ENCODE measurements around the gene KIF21B.

KIF21B gene

DNA sequence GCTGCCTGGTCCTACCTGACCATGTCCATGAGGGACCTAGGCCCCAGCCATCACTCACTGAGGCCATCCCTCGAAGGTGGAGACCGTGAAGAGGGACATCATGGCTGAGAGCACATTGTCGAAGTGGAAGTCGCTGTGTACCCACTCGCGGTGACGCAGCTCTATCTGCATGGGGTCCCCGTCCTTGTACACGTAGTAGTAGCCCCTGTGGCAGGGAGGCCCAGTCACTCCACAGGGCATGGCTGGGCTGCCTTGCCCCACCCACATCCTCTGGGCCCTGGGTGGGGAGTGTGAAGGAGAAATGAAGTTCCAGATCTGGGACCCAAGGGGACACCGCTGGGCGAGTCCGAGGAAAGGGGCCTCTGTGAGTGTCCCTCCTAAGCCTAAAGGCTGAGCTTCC is 38.4 kb upstream of the KIF21B start:
- DNase-seq: no peak
- TF ChIP-seq, protein P1, sequence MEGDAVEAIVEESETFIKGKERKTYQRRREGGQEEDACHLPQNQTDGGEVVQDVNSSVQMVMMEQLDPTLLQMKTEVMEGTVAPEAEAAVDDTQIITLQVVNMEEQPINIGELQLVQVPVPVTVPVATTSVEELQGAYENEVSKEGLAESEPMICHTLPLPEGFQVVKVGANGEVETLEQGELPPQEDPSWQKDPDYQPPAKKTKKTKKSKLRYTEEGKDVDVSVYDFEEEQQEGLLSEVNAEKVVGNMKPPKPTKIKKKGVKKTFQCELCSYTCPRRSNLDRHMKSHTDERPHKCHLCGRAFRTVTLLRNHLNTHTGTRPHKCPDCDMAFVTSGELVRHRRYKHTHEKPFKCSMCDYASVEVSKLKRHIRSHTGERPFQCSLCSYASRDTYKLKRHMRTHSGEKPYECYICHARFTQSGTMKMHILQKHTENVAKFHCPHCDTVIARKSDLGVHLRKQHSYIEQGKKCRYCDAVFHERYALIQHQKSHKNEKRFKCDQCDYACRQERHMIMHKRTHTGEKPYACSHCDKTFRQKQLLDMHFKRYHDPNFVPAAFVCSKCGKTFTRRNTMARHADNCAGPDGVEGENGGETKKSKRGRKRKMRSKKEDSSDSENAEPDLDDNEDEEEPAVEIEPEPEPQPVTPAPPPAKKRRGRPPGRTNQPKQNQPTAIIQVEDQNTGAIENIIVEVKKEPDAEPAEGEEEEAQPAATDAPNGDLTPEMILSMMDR (IDR thresholded peaks at IDR 0.05; ENCODE audit: low read depth, low read length, missing control alignments): no peak
- Histone ChIP-seq H3K27me3 (replicated peaks) (peaks cover 6% of the 10 kb centered on the region), H3K27ac (no peak overlapping the region), H3K4me3 (ENCODE audit: low read depth, low read length) (no peak overlapping the region), H3K36me3 (replicated peaks) (no peaks in the 10 kb centered on the region)
- in situ Hi-C loops (cut with HindIII; ENCODE audit: low pct_ligation_motif_present, low sequenced_read_pairs): no loop called here

DNA sequence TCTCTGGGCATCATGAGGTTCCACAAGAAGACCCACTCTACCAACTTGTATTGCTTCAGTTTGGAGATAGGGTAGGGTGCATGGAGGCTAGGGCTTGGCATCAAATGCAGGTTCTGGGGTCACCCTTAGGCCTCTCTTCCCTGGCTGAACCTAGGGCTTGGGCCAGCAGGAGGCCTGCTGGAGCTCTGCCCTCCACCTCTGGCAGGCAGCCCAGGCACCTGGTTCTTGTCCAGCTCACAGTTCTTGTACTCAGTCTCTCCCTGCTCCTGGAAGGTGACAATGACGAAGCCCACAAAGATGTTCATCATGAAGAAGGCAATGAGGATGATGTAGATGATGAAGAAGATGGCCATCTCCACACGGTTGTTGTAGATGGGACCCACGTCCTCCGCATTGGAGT is 37.5 kb upstream of the KIF21B start:
- DNase-seq: no peak
- H3K27me3 ChIP-seq (replicated peaks): peaks cover 6% of the 10 kb centered on the region
- H3K27ac ChIP-seq: no peak overlapping the region
- TF ChIP-seq, protein P1 (IDR thresholded peaks at IDR 0.05; ENCODE audit: low read depth, low read length, missing control alignments): no peak
- no peak overlapping the region for H3K4me3 ChIP-seq (ENCODE audit: low read depth, low read length)
- in situ Hi-C loops (cut with HindIII; ENCODE audit: low pct_ligation_motif_present, low sequenced_read_pairs): no loop called here
- H3K36me3 ChIP-seq (replicated peaks): no peaks in the 10 kb centered on the region

DNA sequence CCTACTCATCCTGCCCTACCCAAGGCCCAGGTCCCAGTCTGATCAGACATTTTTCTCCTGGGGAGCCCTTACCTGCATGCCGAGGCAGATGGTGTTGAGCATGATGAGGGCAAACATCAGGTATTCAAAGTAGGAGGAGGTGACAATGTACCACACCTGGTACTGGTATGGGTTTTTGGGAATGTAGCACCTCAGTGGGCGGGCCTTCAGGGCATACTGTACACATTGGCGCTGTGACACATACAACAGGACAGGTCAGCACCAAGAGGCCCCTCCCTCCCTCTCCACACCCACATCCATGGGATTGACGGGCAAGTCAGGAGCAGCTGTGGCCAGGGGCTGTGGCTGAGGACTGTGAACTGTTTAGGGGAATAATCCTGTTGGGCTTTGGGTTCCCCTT is 37.1 kb upstream of the KIF21B start:
- Histone ChIP-seq H3K27me3 (replicated peaks) (peaks cover 6% of the 10 kb centered on the region), H3K4me3 (ENCODE audit: low read depth, low read length) (no peak overlapping the region), H3K36me3 (replicated peaks) (no peaks in the 10 kb centered on the region), H3K27ac (no peak overlapping the region)
- in situ Hi-C loops (cut with HindIII; ENCODE audit: low pct_ligation_motif_present, low sequenced_read_pairs): no loop called here
- no peak for DNase-seq
- TF ChIP-seq, protein P1 (IDR thresholded peaks at IDR 0.05; ENCODE audit: low read depth, low read length, missing control alignments): no peak

DNA sequence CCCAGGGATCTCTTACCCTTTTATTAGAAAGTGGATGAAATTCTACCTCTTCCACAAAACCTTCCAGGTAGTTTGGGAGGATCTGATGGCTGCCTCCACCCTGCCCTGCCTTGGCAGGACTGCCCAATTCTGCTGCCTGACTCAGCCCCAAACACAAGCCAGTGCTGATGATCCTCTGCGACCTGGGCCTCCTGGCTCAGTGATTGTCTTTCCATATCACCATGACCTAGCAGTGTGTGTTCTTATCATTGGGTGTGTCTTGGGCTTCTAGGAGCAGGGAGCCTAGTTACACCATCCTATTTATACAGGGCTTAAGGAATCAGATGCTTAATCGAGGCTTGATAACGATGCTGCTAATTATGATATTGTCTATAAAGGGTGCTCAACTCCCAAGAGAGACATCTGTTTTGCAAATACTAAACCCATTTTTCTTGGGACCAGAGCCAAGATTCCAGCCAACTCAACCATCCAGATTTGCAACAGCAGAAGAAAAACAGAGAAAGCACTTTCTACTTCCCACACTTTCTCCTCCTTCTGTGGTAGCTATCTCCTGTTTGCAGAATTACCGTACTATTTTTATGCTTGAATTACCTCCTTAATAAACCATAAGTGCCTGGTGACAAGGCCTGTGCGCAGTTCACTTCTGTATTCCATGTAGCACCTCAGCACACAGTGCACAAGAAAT is 36.5 kb upstream of the KIF21B start:
- DNase-seq: no peak
- no peak overlapping the region for H3K27ac ChIP-seq
- H3K27me3 ChIP-seq (replicated peaks): peaks cover 6% of the 10 kb centered on the region
- no peak overlapping the region for H3K4me3 ChIP-seq (ENCODE audit: low read depth, low read length)
- no peaks in the 10 kb centered on the region for H3K36me3 ChIP-seq (replicated peaks)
- in situ Hi-C loops (cut with HindIII; ENCODE audit: low pct_ligation_motif_present, low sequenced_read_pairs): no loop called here
- TF ChIP-seq, protein P1 (IDR thresholded peaks at IDR 0.05; ENCODE audit: low read depth, low read length, missing control alignments): no peak

DNA sequence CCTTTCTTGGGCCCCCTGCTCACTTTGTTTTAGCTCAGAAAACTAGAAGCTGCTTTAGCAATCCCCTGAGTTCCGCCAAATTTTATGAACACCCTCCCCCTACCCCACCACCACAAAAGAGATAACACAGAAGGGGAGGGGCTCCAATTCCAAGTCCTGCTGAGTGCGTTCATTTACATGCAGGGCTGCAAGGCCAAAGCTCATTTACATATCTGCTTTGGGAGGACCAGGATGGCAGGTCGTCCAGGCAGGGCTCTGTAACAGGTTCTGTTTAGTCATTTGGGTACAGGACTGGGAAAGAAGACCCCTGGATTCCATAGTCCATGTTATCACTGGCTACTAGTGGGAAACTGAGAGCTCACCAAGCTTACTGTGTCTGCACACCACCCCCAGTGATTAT is 35.9 kb upstream of the KIF21B start:
- no peaks in the 10 kb centered on the region for H3K36me3 ChIP-seq (replicated peaks)
- no peak overlapping the region for H3K4me3 ChIP-seq (ENCODE audit: low read depth, low read length)
- peaks cover 9% of the 10 kb centered on the region for H3K27me3 ChIP-seq (replicated peaks)
- no peak overlapping the region for H3K27ac ChIP-seq
- TF ChIP-seq, protein P1 (IDR thresholded peaks at IDR 0.05; ENCODE audit: low read depth, low read length, missing control alignments): no peak
- in situ Hi-C loops (cut with HindIII; ENCODE audit: low pct_ligation_motif_present, low sequenced_read_pairs): no loop called here
- DNase-seq: no peak

DNA sequence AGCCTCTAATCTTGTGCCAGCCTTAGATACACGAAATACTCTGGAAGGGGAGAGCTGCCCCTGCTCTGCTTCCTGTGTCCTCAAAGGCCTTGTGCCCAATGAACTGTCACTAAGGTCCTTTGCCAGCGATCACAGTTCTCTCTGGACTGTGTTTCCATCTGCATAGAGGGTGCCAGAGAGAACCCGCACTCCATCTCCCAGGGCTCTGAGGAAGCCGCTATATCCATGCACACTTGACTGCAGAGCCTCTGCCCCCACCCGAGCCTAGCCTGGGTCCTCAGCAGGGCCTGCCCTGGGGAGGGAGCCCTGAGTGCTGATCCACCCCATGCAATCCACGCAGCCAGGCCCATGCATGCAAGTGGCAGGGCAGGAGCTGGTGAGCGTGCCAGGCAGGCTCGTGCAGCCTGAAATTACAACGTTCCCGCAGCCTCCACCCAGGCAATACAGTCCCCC is 30.6 kb upstream of the KIF21B start:
- in situ Hi-C loops (cut with HindIII; ENCODE audit: low pct_ligation_motif_present, low sequenced_read_pairs): no loop called here
- H3K27ac ChIP-seq: no peak overlapping the region
- H3K4me3 ChIP-seq (ENCODE audit: low read depth, low read length): no peak overlapping the region
- no peaks in the 10 kb centered on the region for H3K36me3 ChIP-seq (replicated peaks)
- DNase-seq: no peak
- TF ChIP-seq, protein P1 (IDR thresholded peaks at IDR 0.05; ENCODE audit: low read depth, low read length, missing control alignments): no peak
- H3K27me3 ChIP-seq (replicated peaks): peaks cover 17% of the 10 kb centered on the region
